Coronary artery (tissue), 2 donors: ENCODE results near the gene MFAP2.
"Not testable (repeated sequence)": the region's sequence is repeated elsewhere in the genome, so short reads cannot be mapped to it uniquely, and the experiment has no call there.

Source experiments
- DNase-seq: peaks from one replicate; pipeline ENCODE4 v3.0.0-alpha.2; 2017; ENCODE audit warnings: low spot score
- H3K27ac ChIP-seq, 2 donors: fragments of 200-600 bp; sonication (generic); one replicate each; pipeline ENCODE4 v1.5.1; 2016 to 2019
- H3K4me3 ChIP-seq: fragments of 200-600 bp; sonication (generic); 2 replicates; pipeline ENCODE4 v1.5.1; 2016; ENCODE audit warnings: mild to moderate bottlenecking, moderate library complexity
- TF ChIP-seq, protein P1 (sequence below): fragments of 200-600 bp; sonication (generic); IDR thresholded peaks from one replicate; pipeline ENCODE4 v1.5.1; 2019; ENCODE audit warnings: antibody characterized with exemption

MFAP2 gene

DNA sequence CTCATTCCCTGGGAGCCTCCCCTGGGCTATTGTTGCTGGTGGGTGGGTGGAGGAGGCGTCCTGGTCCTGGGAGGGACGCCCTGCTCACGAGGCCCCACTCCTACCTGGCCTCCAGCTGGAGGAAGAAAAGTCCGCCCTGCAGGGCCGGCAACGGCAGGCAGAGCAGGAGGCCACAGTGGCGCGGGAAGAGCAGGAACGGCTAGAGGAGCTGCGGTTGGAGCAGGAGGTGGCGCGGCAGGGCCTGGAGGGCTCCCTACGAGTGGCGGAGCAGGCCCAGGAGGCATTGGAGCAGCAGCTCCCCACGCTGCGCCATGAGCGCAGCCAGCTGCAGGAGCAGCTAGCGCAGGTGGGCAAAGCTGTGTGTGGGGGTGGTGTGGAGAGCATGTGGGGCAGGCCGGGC, 33.8 kb downstream of the MFAP2 start:
- Histone ChIP-seq H3K27ac (no peak overlapping the region), H3K4me3 (no peak overlapping the region)
- DNase-seq = no peak
- TF ChIP-seq, protein P1, sequence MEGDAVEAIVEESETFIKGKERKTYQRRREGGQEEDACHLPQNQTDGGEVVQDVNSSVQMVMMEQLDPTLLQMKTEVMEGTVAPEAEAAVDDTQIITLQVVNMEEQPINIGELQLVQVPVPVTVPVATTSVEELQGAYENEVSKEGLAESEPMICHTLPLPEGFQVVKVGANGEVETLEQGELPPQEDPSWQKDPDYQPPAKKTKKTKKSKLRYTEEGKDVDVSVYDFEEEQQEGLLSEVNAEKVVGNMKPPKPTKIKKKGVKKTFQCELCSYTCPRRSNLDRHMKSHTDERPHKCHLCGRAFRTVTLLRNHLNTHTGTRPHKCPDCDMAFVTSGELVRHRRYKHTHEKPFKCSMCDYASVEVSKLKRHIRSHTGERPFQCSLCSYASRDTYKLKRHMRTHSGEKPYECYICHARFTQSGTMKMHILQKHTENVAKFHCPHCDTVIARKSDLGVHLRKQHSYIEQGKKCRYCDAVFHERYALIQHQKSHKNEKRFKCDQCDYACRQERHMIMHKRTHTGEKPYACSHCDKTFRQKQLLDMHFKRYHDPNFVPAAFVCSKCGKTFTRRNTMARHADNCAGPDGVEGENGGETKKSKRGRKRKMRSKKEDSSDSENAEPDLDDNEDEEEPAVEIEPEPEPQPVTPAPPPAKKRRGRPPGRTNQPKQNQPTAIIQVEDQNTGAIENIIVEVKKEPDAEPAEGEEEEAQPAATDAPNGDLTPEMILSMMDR = no peak

GRCh38 chr1:16946185-16946584, 34.2 kb downstream of the MFAP2 start:
- DNase-seq, H3K4me3 ChIP-seq, H3K27ac ChIP-seq: not testable (repeated sequence)

- H3K27ac ChIP-seq, H3K4me3 ChIP-seq, DNase-seq: not testable (repeated sequence)
Observed at GRCh38 chr1:16945512-16945911, 34.9 kb downstream of the MFAP2 start.

- TF ChIP-seq, protein P1 = no peak
- Histone ChIP-seq H3K4me3 (no peak overlapping the region), H3K27ac (no peak overlapping the region)
- DNase-seq = no peak
Observed at GRCh38 chr1:16944038-16944437, 36.4 kb downstream of the MFAP2 start.

DNA sequence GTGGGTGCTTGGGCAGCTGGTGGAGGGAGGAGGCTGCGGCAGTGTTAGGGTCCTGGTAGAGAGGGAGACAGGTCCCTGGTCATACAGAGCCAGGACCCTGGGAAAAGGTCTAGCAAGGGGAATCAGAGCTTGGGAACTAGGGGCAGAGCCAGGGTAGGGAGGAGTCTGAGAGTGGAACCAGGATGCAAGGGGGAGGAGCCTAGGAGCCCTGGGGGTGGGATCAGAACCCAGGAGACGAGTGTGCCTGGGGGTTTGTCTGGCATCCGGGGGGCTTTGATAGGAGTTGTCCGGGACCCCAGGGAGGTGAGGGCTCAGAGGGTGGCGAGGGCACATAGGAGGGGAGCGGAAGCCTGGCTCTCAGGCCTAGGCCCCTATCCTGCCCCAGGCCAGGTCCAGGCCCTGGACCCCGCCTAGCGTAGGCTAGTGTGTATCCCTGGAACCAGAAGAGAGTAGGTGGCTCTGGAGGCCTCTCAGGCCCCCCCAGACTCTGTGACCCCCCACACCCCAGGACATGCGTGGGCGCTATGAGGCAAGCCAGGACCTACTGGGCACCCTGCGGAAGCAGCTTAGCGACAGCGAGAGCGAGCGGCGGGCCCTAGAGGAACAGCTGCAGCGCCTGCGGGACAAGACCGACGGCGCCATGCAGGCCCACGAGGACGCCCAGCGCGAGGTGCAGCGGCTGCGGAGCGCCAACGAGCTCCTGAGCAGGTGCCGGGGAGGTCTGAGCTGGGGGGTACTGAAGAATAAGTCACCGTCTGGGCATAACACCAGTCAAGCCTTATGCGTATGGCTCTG, 40.8 kb downstream of the MFAP2 start:
- DNase-seq, H3K27ac ChIP-seq: not testable (repeated sequence)
- peak overlapping the region; percentile 37 for H3K4me3 ChIP-seq

GRCh38 chr1:16938351-16939321, 41.8 kb downstream of the MFAP2 start:
- no peak for DNase-seq
- Histone ChIP-seq H3K4me3 (peak overlapping the region; percentile 37), H3K27ac (no peak overlapping the region)
- TF ChIP-seq, protein P1 = no peak

- not testable (repeated sequence) for H3K4me3 ChIP-seq, DNase-seq, H3K27ac ChIP-seq
Observed at GRCh38 chr1:16936580-16936979, 43.8 kb downstream of the MFAP2 start.

DNA sequence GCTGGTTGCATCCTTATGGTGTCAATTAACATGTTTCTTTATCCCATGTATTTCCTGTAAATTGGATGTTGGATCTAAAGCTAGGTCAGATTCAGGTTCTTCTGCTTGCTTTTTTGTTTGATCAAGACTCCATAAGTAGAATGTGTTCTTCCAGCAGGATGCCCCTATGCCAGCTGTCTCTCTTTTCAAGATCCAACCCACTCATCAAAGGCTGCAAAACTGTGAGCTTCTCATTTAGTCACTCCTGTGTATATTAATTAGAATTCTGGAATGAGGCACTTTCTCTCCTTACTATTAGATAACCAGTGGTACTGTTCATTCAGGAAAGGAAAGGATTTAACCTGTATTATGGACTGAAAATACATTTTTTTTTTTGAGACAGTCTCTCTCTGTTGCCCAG, 46.5 kb downstream of the MFAP2 start:
- H3K27ac ChIP-seq, H3K4me3 ChIP-seq, DNase-seq: not testable (repeated sequence)

GRCh38 chr1:16931206-16931934, 49.0 kb downstream of the MFAP2 start:
- not testable (repeated sequence) for DNase-seq, H3K4me3 ChIP-seq, H3K27ac ChIP-seq

DNA sequence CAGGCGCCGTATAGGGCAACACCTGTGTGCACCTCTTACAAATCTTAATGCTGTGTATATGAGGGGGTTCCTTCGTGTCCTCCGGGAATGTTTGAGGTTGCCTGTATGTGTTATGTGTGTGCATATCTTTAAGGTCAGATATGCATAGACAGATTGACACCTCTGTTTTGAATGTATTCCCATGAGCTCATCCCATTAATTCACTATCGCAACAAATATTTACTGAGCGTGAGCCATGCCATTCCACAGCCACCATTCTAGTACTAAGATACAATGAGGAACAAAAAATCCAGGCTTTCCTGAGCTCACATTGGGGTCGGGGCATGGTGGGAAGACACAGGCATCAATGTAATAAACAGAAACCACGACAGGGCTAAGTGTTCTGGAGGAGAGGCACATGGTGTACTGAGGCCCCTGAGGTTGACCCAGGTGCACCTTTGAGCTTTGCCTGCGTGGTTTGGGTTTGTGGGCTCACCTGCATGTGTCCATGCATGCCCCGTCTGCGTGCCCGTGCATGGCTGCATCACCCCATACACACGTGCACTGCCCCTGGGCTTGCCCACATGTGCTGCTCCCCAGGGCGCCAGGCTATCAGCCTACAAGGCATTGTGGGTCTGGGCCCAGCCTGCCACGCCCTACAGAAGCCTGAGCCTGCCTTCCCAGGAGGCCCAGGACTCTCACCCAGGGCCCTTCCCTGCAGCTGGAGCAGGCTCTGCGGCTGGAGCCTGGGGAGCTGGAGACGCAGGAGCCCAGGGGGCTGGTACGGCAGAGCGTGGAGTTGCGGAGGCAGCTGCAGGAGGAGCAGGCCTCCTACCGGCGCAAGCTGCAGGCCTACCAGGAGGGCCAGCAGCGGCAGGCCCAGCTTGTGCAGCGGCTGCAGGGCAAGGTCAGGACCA, 51.0 kb downstream of the MFAP2 start:
- H3K4me3 ChIP-seq, DNase-seq, H3K27ac ChIP-seq: not testable (repeated sequence)
